SU-DHL-6 (cell line): ENCODE measurements around the gene CDK14.

ENCODE experiments used
- H2AFZ ChIP-seq: fragments of 200-600 bp; sonication (generic); 2 replicates; pipeline ENCODE4 v1.6.1; 2014; ENCODE audit warnings: low read depth, mild to moderate bottlenecking, moderate library complexity, mixed read lengths, antibody characterized with exemption, low read length; ENCODE audit not compliant: severe bottlenecking
- H3F3A ChIP-seq: fragments of 200-600 bp; shearing (Covaris generic); 2 replicates; pipeline ENCODE4 v1.6.0; 2016; ENCODE audit warnings: antibody characterized with exemption, mild to moderate bottlenecking; ENCODE audit not compliant: insufficient read depth
- H3K27ac ChIP-seq: fragments of 200-600 bp; sonication (generic); 2 replicates; pipeline ENCODE4 v1.5.1; 2016; ENCODE audit warnings: low read depth, mild to moderate bottlenecking, low read length, moderate library complexity, mixed read lengths
- H3K27me3 ChIP-seq: fragments of 200-600 bp; sonication (generic), shearing (Covaris generic); 2 replicates; pipeline ENCODE4 v1.6.0; 2014; ENCODE audit warnings: mild to moderate bottlenecking, low read length
- H3K36me3 ChIP-seq: fragments of 200-600 bp; sonication (generic); 2 replicates; pipeline ENCODE4 v1.6.1; 2014; ENCODE audit warnings: mild to moderate bottlenecking, low read length, mixed read lengths
- H3K4me2 ChIP-seq: fragments of 300-600, 200-600 bp; shearing (Covaris generic), sonication (generic); 2 replicates; pipeline ENCODE4 v1.6.0; 2014; ENCODE audit warnings: low read length, low read depth, mild to moderate bottlenecking; ENCODE audit not compliant: poor library complexity, severe bottlenecking
- H3K4me3 ChIP-seq: fragments of 200-600 bp; sonication (generic); 2 replicates; pipeline ENCODE4 v1.5.1; 2014; ENCODE audit warnings: antibody characterized with exemption, low read length, mild to moderate bottlenecking, mixed read lengths; ENCODE audit not compliant: insufficient read depth, poor library complexity, severe bottlenecking
- H3K79me2 ChIP-seq: fragments of 200-600 bp; sonication (generic); 2 replicates; pipeline ENCODE4 v1.6.1; 2014; ENCODE audit warnings: mild to moderate bottlenecking, low read length, moderate library complexity; ENCODE audit not compliant: insufficient read depth
- H3K9ac ChIP-seq: fragments of 200-600 bp; sonication (generic); 2 replicates; pipeline ENCODE4 v1.7.0; 2014; ENCODE audit warnings: mild to moderate bottlenecking, low read length
- H3K9me2 ChIP-seq: fragments of 200-600 bp; sonication (generic); replicated peaks from 2 replicates; pipeline ENCODE4 v1.6.1; 2014; ENCODE audit warnings: low read length; ENCODE audit not compliant: insufficient read depth
- H3K9me3 ChIP-seq: fragments of 200-600 bp; sonication (generic); 2 replicates; pipeline ENCODE4 v1.6.1; 2014; ENCODE audit warnings: low read length, mixed read lengths; ENCODE audit not compliant: insufficient read depth
- H4K20me1 ChIP-seq: fragments of 200-600 bp; sonication (generic); 2 replicates; pipeline ENCODE4 v1.6.1; 2014; ENCODE audit warnings: low read depth, mild to moderate bottlenecking, antibody characterized with exemption, low read length, moderate library complexity, mixed read lengths
- EZH2phosphoT487 ChIP-seq: fragments of 200-600 bp; sonication (generic), shearing (Covaris generic); conservative IDR thresholded peaks from 2 replicates; pipeline ENCODE4 v1.6.1; 2018; ENCODE audit warnings: mild to moderate bottlenecking, antibody characterized with exemption, low read length, moderate library complexity, mixed read lengths
- TF ChIP-seq, protein P1 (sequence below): fragments of 200-600 bp; sonication (generic); IDR thresholded peaks from one replicate; pipeline ENCODE4 v1.5.1; 2017; ENCODE audit warnings: antibody characterized with exemption, mild to moderate bottlenecking, low read length, moderate library complexity; ENCODE audit not compliant: insufficient read depth, poor library complexity, severe bottlenecking

The CDK14 gene

DNA sequence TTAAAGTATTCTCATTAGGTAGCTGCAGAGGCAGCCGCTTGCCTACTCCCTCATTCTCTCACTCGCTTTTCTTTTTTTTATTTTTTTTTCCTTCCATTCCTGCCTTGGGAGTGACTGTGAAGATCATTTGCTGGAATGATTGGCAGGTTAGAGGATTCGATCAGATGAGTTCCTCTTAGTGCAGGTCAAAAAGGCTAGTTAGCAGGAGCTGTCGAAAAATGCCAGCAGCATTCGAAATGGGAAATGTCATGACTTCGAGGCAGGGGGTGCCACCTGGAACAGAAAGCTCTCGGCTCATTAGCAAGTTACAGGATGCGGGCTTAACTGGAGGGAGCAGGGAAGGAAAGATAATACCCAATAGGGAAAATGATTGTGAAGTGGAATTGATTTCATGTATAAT is 530.6 kb downstream of the CDK14 start:
- H3K27ac ChIP-seq = no peak overlapping the region

DNA sequence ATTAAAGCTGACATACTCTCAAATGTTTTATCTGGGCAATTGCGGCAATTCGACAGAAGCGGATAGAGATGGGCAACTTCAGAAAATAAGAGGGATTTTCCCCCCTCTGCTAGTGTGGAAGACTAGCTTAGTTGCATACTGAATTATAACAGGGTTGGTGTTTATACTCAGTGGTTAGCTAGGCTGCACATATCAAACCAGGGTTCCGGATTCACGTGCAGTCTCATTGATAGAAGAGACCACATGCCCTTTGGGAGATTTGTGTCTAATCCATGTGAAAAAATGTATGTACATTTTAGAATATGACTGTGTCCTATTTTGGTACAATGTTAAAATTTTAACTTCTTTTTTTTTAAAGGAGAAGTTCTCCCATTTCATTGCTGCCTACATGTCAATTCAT is 531.2 kb downstream of the CDK14 start:
- Histone ChIP-seq H3K4me3 (no peak overlapping the region), H3K4me2 (no peak overlapping the region), H3K36me3 (peaks cover 41% of the 10 kb centered on the region; the same call in 1 of the 2 replicates), H3K27ac (no peak overlapping the region), H4K20me1 (no peaks in the 10 kb centered on the region), H3K9me2 (no peaks in the 10 kb centered on the region), H3K27me3 (no peaks in the 10 kb centered on the region), H3K79me2 (no peaks in the 10 kb centered on the region), H2AFZ (no peak overlapping the region), H3K9me3 (no peaks in the 10 kb centered on the region), H3K9ac (no peak overlapping the region), H3F3A (no peaks in the 10 kb centered on the region)
- TF ChIP-seq EZH2phosphoT487 = no peak
- TF ChIP-seq, protein P1, sequence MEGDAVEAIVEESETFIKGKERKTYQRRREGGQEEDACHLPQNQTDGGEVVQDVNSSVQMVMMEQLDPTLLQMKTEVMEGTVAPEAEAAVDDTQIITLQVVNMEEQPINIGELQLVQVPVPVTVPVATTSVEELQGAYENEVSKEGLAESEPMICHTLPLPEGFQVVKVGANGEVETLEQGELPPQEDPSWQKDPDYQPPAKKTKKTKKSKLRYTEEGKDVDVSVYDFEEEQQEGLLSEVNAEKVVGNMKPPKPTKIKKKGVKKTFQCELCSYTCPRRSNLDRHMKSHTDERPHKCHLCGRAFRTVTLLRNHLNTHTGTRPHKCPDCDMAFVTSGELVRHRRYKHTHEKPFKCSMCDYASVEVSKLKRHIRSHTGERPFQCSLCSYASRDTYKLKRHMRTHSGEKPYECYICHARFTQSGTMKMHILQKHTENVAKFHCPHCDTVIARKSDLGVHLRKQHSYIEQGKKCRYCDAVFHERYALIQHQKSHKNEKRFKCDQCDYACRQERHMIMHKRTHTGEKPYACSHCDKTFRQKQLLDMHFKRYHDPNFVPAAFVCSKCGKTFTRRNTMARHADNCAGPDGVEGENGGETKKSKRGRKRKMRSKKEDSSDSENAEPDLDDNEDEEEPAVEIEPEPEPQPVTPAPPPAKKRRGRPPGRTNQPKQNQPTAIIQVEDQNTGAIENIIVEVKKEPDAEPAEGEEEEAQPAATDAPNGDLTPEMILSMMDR = no peak

More for the DNA sequence above, 530.6 kb downstream of the CDK14 start:
- Histone ChIP-seq H3K9me2 (no peaks in the 10 kb centered on the region), H3K9me3 (no peaks in the 10 kb centered on the region), H3K79me2 (no peaks in the 10 kb centered on the region), H3K4me2 (no peak overlapping the region), H3K9ac (no peak overlapping the region), H2AFZ (no peak overlapping the region), H3F3A (no peaks in the 10 kb centered on the region), H3K27me3 (no peaks in the 10 kb centered on the region), H3K4me3 (no peak overlapping the region), H4K20me1 (no peaks in the 10 kb centered on the region), H3K36me3 (peaks cover 45% of the 10 kb centered on the region; the same call in 1 of the 2 replicates)
- TF ChIP-seq EZH2phosphoT487 = no peak
- TF ChIP-seq, protein P1 = no peak

GRCh38 chr7:91127959-91128358 is 531.8 kb downstream of the CDK14 start:
- Histone ChIP-seq H3K9ac (no peak overlapping the region), H3F3A (no peaks in the 10 kb centered on the region), H2AFZ (no peak overlapping the region), H3K27me3 (no peaks in the 10 kb centered on the region), H3K9me2 (no peaks in the 10 kb centered on the region), H3K36me3 (peaks cover 40% of the 10 kb centered on the region; the same call in 1 of the 2 replicates), H3K27ac (no peak overlapping the region), H4K20me1 (no peaks in the 10 kb centered on the region), H3K4me2 (no peak overlapping the region), H3K9me3 (no peaks in the 10 kb centered on the region), H3K4me3 (no peak overlapping the region), H3K79me2 (no peaks in the 10 kb centered on the region)
- no peak for TF ChIP-seq EZH2phosphoT487
- TF ChIP-seq, protein P1 = no peak
